Measurements from ENCODE around the gene SMIM44.
A peak's percentile ranks its signal among the peaks of the same experiment; 100 is the strongest.
"Not testable (repeated sequence)": the region's sequence is repeated elsewhere in the genome, so short reads cannot be mapped to it uniquely, and the experiment has no call there.

Gene SMIM44

GRCh38 chr19:3516675-3517207 lies 33.5 kb upstream of the SMIM44 start:
- DNase-seq = no peak

- DNase-seq = peak in 1 of 2 donors; percentile 12
These were observed 32.7 kb upstream of the SMIM44 start for GRCh38 chr19:3515891-3516422.

GRCh38 chr19:3514930-3515329 lies 31.7 kb upstream of the SMIM44 start:
- no peak for DNase-seq

GRCh38 chr19:3513229-3514140 lies 30.2 kb upstream of the SMIM44 start:
- DNase-seq = no peak

DNA sequence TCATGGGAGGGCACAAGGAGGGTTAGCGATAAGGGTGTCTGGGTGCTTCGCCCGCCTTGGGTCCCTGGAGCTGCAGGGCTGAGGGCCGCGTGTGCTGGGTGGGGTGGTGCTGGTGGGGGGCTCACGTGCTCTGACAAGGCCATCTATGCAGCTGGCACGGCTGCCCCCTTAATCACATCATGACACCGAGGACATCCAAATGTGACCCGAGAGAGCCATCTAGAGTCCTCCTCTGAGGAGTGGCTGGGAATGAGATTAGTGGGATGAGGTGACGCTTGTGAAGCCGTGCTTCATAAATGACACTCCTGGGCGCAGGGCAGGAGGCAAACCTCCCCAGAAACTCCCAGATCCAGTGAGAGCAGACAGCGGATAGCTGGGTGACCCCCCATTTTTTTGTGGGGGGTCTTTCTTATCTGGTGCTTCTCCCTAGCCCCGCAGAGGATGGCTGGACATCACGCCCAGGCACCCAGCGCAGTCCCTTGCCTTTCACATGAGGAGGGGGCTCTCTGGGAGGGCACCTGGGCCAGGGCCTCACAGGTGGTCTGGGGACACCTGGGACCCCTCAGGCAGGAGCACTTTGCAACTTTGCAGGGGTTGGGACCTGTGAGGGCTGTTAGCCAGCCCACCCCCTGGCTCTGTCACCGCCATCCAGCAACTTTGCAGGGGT lies 29.5 kb upstream of the SMIM44 start:
- DNase-seq = peak in 1 of 2 donors; percentile 14

DNA sequence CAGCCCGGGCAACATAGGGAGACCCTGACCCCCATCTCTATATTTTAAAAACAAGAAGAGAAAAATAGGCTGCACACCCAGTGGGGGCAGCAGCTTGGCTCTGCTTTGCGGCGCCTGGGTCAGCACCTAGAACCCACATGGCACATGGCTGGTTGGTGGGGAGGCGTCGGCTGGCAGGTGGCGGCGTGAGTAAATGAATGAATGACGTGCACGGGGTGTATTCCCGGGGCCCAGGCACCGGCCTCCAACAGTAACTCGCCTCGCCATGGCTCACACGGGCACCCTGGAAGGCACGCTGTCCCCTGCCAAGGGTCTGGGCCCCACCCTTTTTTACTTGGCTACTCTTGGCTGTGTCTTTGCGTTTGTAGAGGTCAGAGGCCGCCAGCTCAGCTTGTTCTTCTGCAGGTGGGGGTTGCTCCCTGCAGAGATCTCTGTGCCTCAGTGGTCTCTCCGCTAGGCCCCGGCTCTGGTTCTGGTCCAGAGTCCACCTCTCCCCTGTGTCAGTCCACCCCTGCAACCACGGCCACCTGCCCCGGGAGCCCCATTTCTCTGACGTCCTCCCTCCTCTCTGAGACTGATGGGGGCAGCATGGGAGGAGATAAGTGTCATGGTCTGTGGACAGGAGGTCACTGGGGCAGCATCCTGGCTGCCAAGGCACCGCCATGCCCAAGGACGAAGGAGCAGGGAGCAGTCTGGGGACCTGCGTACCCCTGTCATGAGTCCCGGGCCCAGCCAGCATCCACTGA lies 28.4 kb upstream of the SMIM44 start:
- DNase-seq = no peak

- DNase-seq = no peak
These were observed 27.5 kb upstream of the SMIM44 start for GRCh38 chr19:3510727-3511126.

- DNase-seq = no peak
These were observed 26.3 kb upstream of the SMIM44 start for GRCh38 chr19:3509566-3509989.

DNA sequence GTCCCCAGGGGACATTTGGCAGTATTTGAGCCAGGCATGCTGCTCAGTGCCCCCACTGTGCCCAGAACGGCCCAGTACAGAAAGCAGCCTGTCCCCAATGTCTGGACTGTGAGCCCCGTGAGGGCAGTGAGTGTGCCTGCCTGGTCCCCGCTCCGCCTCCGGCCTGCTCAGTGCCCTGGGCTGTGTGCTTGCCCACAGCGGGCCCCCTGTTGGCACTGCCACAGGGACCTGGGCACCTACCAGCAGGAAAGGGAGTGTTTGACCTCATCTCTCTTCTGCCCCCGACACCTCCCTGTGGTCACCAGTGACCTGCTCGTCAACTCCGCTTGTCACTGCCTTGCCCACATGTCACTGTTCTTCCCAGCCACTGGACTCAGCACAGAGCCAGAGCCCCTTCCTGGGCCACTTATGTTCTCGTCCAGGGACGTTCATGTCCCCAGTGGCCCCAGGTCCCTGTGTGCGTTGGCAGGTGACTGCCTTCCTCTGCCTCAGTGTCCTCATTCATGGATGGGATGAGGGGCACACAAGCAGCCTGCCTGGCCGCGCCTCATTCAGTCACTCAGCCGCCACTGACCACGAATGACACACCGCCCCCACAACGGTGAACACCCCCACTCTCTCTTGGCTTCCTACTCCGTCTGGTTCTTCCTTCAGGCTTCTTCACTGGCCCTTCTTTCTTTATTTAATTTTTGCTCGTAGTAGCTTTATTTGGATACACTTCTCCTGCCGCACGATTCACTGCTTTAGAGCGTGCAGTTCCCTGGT lies 25.7 kb upstream of the SMIM44 start:
- DNase-seq = no peak

- DNase-seq = not testable (repeated sequence)
These were observed 24.9 kb upstream of the SMIM44 start for GRCh38 chr19:3508121-3508661.

- no peak for DNase-seq
These were observed 24.3 kb upstream of the SMIM44 start for GRCh38 chr19:3507371-3508120.

- no peak for DNase-seq
These were observed 23.4 kb upstream of the SMIM44 start for GRCh38 chr19:3506384-3507340.

- DNase-seq = peak; percentile 91 to 99
These were observed 22.6 kb upstream of the SMIM44 start, which contains the start of gene FZR1 for GRCh38 chr19:3505598-3506383. FZR1 (plus strand) TSS chr19:3506311; CDS start chr19:3522990, 16,679 bp downstream.

- DNase-seq = no peak
These were observed 21.5 kb upstream of the SMIM44 start for GRCh38 chr19:3504735-3505134.

DNA sequence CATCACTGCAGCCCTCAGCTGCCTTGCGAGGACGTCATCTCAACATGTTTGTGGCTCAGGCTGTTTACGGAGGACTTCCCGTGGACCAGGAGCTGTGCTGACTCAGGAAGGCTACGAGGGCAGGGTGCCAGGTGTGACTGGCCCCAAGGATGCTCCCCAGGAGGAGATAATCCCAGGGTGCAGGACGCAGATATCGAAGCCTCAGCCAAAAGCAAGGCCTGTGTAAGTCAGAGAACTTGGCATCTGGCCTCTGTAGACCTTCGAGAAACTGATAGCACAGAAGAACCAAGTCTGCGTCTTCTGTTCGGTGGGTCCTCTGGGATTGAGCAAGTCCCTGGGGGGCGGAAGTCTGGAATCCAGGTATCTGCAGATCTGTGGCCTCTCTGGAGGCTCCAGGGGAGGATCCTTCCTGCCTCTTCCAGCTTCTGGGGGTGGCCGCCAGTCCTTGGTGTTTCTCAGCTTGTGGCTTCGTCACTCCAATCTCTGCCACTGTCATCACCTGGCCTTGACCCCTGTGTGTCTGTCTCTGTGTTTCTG lies 19.9 kb upstream of the SMIM44 start:
- no peak for DNase-seq

- DNase-seq = no peak
These were observed 18.5 kb upstream of the SMIM44 start for GRCh38 chr19:3501780-3502179.

DNA sequence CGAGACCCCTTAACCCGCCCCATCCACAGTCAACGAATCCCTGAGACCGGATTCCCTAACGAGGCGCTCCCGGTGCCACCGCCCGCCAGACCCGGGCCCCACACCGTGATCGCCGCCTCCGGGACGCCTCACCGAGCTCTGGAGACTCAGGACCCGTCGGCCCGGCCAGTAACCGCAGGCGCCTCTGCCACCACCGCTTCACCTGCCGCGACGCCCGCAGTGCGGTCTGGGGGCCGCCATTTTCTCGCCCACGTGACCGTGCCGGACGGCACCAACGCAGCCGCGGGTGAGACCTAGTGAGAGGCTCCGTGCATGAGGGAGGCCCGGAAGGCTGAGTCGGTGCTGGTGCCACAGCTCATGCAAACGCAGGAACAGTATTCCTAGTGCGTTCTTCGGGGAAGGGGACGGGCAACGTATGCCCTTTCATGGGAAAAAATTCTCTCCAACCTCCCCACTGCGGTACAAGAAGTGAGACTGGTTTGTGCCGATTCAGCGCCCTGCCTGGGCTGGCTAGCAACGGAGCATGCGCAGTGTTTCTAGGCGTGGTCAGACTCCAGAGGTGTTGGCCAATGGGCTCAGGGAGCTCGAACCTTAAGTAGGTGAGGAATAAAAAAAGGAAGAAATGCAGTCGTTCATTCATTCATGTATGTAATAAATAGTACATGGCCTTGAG lies 17.3 kb upstream of the SMIM44 start, which contains the start of gene DOHH:
DOHH (minus strand) TSS at position 246 of the 673 bp plus-strand sequence. CDS start 3,860 bp downstream, outside the sequence.
- peak; percentile 90 to 96 for DNase-seq

Measured in hippocampal formation (tissue), 2 donors.